Amygdala (tissue), 56 donors: Measurements from ENCODE around the gene PCNX2.

Experiments
- DNase-seq, 56 donors: peaks; one replicate each; lab custom pipeline; 2025; lab: John Stamatoyannopoulos, UW

The PCNX2 gene

DNA sequence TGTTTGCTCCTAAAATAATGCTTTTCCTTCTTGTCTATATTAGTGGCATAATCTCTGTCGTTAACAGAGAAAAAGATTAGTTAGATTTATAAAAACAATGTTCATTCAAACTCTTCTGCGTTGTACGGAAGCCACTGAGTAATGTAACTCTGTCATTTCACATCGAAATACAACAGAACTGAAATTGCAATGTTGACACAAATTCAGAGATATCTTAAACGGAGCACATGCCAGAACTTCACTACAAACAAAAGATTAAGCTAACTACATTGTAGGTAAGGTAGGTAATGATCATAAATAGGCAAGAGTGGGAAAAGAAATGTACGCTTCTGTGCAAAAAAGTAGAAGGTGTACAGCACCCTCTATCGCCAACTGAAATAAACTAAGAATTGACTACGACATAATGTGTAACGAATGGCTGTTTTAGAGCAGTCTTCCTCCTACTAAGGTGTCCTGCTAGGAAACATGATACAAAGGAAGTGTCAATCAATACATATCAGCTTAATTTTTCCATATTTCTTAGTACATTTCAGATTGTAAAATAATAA lies 56.6 kb downstream of the PCNX2 start:
- no peak for DNase-seq

DNA sequence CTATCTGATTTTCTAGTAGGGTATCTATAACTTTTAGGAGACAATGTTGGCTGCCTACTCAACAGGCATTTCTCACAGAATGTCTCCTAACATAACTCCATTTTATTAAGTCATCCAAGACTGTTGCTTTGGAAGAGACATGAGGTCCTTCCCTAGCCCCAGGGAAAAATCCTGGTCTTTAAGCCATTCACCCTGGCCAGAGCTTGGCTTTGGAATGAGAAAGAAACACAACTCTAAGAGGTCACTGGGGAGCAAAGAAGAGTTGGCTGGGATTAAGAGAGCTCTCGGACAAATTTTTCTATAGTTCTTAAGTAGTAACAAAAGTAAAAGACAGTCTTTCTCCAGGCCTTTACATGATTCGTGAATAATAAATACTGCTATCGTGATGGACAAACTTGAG lies 57.9 kb downstream of the PCNX2 start:
- no peak for DNase-seq

DNA sequence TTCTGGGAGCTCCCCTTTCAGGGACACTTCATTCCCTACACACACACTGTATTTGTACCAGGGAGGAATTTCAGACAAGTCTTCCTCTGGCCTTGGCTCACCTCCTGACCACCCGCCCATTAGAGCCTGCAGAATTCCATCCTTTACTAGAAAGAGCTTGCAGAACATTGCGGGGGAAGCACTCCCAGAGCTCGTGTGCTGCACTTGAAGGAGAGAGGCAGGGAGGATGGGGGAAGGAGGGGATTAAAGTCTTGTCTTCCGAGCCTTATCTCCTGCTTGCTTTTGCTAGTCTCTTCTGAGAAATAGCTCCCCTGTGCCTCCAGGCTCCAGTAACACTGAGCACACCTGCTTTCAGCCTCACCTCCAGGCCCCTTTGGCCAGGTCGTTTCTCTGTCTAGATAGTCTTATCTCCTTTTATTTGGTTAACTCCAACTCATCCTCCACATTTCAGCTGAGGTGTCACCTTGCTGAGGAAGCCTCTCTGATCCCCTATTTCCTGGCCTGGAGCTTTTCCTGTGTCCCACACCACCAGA lies 62.0 kb downstream of the PCNX2 start:
- no peak for DNase-seq

DNA sequence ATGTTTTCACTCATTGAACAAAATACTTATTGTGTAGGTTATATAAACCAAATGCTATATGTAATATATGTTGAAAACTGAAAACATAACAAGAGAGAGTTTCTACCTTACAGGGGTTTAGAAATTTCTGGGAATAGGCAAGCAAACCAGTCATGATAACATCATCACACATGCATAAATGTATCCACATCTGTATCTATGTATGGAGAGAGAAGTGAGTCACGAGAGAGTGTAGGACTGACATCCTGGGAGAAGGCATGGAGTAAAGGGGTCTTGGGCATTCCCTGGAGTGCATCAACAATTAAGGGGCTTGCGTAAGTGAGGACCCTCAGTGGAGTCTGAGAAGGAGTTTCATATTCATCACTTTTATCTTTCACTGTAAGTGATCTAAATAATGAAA lies 65.5 kb downstream of the PCNX2 start:
- DNase-seq, result no peak

DNA sequence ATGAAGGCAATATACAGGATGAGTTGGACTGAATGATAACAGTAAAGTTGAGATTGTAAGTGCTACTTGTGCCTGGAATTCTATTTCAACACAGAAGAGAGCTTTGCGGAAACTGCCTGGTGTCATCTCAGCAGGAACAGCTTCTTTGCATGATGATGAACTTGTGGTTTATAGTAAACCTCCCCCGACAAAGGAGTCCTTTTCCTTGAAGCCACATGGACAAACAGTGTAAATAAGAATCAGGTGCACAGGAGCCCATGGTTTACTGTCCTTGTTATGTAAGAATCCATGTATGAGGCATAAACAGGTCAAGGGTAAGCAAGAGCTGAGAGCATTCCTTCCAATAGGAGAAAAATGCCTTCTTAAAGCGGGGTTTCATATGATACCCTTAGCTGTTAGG lies 66.2 kb downstream of the PCNX2 start:
- DNase-seq, result no peak

DNA sequence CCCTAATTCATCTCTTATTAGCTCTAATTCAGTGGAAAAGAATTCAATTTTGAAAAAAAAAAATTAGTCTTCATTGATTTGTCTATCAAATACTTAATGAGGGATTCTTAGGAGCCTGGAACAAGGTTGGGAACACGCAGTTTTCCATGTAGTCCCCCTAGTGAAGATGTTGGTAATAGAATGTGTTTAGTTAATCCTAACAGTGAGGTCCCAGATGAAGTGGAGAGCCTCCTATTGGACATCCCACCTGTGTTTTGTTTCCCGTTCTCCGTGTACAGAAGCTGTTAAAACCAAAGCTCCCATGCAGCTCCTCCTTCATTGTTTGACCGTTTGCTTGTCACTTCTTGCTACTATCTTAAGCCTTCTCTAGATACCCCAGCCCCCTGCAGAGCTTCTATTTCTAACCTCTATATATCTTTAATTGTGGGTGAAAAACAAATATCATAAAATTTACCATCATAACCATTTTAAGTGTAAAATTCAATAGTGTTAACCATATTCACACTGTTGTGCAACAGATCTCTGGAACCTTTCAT lies 67.5 kb downstream of the PCNX2 start:
- DNase-seq, result no peak

DNA sequence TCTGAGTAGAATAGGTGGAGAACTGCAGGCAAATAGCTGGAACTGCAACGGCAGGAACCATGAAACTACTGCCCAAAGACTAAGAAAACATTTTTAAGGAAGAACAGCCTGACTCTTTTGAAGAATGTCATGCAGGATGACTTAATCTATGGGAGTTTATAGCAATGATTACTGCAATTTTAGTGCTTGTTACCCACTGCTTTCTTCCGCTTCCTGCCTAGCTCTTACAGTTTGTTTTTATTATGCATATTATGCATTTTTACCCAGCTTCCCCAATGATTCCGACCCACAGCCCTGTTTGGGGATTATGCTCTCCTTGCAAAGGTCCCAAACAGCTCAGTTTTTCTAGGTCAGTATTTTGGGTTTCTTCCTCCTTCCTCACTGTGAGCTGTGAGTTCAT lies 71.2 kb downstream of the PCNX2 start:
- DNase-seq, result no peak

DNA sequence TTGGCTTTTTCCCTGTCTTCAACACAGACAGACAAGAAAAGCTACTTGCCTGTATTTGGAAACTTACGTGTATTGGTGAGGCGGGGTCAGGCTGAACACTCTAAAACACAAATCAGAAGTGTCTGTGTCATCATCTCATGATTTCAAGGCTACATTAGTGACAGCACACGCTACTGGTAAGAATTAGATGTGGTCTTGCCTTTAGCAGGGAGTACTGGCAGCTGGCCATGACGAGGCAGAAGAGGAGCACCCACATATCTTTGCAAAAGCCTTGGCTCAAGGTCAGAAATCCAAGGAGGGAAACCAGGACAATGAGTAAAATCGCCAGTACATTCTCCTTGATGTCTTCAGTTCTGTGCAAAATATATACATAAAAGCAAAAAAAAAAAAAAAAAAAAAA lies 77.7 kb downstream of the PCNX2 start:
- no peak for DNase-seq

DNA sequence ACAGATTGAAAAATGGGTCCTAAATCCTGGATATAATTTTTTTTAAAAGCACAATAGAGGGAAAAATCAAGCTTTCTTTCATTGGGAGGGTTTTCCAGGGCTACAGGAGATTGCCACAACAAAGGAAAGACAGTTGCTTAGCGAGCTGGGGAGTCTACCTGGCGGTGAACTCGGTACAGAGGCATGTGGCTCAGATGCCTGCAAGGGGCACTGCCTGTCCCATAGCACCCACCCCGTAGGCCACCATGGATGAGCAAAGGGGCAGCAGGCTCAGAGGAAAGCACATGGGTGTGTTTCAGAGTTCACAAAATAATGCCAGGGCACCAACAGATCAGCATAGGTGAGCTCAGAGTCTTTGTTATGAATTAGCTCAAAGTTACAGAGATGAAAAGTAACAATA lies 79.5 kb downstream of the PCNX2 start:
- no peak for DNase-seq

DNA sequence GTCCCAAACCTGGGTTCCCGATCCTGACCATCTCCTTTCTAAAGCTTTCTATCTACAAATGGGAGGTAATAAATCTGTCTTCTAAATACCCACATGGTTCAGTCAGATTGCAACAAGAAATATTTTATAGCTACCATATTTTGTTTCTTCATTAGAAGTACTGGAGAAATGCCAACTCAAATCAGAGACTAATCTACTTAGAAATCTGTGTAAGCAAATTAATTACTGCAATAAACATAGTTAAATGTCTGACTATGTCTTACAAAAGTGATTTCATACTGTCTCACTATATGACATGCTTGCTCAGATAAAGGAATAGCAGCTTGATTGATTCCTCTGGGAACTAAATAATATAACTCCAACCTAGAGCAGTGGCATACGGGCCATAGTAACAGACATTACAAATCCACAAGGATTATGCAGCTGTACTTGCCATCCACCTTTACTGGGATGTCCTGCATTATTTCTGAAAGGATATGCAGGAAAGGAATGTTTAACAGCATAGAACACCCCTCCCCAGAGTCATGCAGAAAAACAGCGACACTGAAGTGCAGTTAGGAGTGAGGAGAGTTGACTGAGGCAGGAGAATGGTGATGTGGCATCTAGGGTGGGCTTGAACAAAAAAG lies 80.3 kb downstream of the PCNX2 start:
- no peak for DNase-seq

DNA sequence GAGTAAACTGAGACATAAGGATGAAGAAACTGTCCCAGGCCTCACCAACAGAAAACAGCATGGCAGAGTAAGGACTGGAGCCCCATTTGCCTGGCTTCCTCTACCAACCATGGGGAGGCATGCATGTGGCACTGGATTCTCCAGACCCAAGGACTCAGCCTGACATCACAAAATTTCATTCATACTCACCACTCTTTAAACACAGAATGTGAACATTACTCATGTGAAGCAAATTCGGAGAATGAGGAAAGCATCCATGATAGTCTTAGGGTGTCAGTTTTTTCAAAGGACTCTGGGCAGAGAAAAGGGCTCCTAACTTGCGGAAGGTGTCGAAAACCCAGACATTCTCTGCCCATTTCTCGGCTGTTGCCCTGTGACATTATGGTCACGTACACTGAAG lies 83.9 kb downstream of the PCNX2 start:
- no peak for DNase-seq

DNA sequence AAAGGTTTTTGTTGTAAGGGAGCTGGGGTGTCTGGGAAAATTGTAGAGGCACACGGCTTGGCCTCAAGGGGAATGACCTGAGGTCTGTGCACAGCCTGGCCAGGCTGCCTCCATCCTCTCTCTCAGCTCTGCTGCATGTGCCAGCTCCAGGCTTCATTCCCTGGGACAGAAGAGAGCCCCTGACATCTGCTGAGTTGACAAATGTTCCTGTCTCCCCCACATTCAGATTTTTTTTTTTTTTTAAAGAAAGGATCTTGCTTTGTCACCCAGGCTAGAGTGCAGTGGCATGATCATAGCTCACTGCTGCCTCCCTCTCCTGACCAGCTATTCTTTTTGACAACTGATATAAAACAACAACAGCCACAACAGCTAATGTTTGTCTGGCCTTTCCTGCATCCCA lies 84.4 kb downstream of the PCNX2 start:
- DNase-seq, result no peak

DNA sequence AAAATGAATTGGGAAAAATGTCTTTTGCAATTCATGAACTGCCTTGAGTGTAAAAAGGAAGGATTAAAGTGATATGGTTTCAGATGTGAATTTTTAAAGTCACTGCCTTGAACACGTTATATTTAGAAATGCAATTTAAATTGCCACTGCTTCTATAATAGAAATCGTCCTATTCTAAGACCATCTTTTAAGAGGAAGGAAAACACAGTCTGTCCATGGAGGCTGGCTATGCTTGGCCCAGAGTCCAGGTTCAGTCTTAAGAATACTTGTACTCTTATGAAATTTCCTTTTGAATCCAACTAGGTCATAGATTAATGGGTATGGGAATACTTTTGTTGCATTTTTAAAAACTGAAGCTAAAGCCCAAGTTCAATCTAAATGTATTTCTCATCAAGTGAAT lies 86.0 kb downstream of the PCNX2 start:
- DNase-seq, result no peak

DNA sequence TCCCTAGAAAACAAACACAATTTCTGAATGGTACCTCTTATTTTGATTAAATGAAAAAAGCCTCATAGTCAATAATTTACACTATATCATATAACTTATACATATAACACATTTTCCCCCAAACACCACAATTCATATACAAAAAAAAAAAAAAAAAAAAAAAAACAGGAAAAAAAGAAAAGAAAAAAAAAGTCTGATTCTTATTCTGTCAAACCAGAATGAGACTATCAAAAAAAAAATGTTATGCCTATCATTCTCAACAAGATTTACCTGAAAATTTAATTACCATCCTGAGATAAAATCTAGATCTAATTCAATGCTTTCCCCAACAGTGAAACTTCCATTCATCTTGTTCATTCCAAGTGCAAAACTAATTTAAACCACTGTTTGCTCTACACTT lies 86.8 kb downstream of the PCNX2 start:
- no peak for DNase-seq

DNA sequence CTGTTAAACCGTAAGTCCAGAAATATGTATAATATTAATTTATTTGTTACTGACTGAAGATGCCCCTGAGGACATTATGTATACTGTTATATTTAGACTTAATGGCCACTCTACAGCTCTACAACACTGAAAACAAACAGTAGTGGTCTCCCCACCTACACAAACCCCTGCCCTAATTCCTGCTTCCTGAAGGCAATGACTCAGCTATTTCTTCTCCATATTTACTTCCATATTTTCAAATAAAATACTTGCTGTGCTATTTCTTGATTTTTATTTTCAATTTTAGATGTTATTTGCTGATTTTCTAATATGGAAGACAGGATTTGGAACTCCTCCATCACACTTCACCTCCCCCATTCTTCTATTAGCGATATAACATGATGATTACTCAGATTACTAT lies 97.6 kb downstream of the PCNX2 start:
- DNase-seq, result no peak

DNA sequence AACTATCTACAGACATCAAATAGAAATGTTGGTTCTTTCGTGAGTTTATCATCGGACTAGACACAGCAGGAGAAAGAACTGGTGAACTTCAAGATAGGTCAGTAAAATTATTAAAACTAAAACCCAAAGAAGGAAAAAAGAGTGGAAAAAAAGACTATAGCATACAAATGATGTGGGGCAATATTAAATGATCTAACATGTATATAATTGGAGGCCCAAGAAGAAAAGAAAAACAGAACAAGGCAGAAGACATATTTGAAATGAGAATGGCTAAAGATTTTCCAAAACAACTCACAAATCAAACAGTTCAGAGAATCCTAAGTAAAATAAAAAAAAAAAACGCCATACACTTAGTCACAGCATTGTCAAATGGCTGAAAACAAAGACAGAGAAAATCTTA lies 101.8 kb downstream of the PCNX2 start:
- no peak for DNase-seq

DNA sequence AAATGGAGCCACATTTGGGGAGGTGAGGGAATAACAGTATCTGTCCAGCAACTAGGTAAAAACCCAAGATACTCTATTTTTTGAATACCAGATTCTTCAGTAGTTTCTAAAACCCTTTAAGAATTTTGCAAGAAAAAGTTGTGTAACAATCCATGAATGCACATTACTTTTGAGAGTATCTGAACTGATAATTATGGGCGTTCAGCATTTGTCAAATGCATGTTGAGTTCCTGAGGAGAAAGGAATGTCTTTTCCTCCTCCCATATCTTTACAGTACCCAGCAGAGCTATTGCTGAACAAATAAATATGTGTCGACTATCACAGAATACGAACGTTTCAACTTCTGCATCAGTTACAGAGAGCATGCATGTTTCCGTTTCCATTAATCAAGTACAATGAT lies 104.5 kb downstream of the PCNX2 start:
- DNase-seq, result no peak

DNA sequence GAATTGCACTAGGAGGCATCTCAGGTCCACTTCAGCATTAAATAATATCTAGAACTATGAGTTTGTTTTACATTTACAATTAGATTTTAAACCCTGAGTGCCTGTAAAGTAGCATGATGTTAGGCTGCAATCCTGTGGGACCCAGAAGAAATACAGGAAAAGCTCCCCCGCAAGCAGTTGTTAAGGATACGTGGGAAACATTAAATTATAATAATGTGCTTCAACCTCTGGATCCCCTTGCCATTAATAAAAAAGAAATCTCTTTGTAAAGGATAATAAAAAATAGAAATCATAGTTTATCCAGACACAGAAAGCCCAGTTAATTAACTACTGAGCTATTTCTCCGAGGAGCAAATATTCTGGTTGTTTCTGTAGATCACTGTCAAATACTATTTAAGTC lies 106.0 kb downstream of the PCNX2 start:
- DNase-seq, result no peak

DNA sequence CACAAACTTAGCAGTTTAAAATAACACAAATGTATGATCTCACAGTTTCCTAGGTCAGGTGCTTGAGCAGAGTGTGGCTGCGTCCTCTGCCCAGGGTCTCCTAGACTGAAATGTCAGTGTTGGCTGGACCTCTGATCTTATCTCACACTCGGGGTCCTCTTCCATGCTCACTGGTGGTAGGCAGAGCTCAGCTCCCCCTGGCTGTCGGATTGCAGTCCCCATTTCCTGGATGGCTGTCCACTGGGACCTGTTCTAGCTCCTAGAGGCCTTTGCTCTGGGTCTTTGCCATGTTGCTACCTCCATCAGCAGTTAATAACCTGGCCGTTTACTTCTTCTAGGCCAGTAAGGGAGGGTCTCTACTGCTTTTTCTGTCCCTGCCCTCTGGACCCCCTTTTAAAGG lies 107.5 kb downstream of the PCNX2 start:
- no peak for DNase-seq

DNA sequence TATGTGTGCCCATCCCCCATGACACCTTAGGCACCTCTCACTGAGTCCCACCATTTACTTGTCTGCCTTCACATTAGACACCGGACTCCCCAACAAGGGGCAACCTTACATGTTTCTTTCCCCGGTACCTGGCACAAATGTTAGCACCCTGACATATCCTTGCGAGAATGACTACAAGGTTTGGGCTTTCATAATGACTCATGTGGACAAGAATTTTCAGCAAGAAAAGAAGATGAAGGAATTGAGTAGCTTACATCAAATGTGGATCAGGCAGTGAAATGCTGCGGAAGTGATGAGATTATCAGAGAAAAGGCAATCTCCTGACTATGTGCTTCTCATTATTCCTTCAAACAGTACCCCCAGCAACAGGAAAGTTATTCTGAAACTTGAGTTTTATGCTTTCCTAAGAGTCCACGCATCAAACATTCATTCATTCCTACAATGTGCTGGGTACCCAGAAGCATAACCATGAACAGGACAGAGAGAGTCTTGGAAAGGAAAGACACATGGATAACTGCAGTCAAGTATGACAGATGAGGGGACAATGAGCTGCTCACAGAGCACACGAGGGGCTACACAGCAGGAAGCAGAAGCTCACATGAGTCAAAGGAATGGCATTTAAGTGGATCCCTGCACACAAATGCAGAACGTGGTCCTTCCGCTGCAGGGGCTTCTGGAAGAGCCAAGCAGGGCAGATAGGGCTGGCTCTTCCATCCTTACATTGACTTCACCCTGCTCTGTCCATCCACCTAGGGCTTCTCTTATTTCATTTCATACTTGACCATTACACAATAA lies 112.1 kb downstream of the PCNX2 start:
- no peak for DNase-seq

DNA sequence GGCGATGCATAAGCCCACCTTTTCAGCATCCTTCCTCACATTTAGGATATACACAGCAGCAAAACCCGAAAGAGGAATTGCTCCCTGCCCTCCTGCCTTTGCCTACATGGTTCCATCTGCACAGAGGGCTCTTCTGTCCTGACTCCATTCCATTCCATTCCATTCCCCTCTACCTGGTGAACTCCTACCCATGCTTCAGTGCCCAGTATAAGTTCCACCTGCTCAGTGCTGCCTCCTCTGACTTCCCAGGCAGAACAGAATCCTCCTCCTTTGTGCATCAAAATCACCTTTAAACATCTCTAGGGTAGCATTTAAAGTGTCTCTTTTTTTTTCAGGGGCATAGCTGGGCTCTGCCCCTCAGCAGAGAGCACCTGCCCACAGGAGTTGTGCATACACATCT lies 112.9 kb downstream of the PCNX2 start:
- DNase-seq, result no peak
